Small intestine (tissue), 7 donors: Measurements from ENCODE around the gene PRAMEF15. TPM values are rescaled to one million over a fixed set of nuclear protein-coding genes. Genes with fewer than 3 reads are reported as not detected.
"Not testable (repeated sequence)": the region's sequence is repeated elsewhere in the genome, so short reads cannot be mapped to it uniquely, and the experiment has no call there.

ENCODE experiments used
- DNase-seq, 2 donors: peaks; one replicate each; pipeline versions ENCODE4 v3.0.0 to v3.0.0-alpha.2; 2013
- FAIRE-seq: peaks from 2 replicates; lab custom pipeline; 2012; peaks lifted over from hg19 to GRCh38; lab: Jason Lieb, UNC
- H3K27ac ChIP-seq, 3 donors: one replicate each; pipeline ENCODE4 v1.5.1; 2013; ENCODE audit warnings: low read length in 2 of 3, mild to moderate bottlenecking in 2 of 3, control low read depth in 1 of 3, inconsistent platforms in 1 of 3, low read depth in 1 of 3, moderate library complexity in 1 of 3
- H3K27me3 ChIP-seq, 3 donors: one replicate each; pipeline ENCODE4 v1.6.1; 2013; ENCODE audit warnings: low read length in 3 of 3, inconsistent platforms in 1 of 3; ENCODE audit not compliant: control insufficient read depth in 3 of 3, insufficient read depth in 3 of 3
- H3K36me3 ChIP-seq, 3 donors: one replicate each; pipeline ENCODE4 v1.6.1; 2013; ENCODE audit warnings: low read length in 3 of 3, inconsistent platforms in 1 of 3, low read depth in 1 of 3, mild to moderate bottlenecking in 1 of 3, moderate library complexity in 1 of 3; ENCODE audit not compliant: control insufficient read depth in 3 of 3, insufficient read depth in 2 of 3
- H3K4me1 ChIP-seq, 3 donors: one replicate each; pipeline ENCODE4 v1.6.1; 2013; ENCODE audit warnings: low read length in 2 of 3, inconsistent platforms in 1 of 3, low read depth in 1 of 3, mild to moderate bottlenecking in 1 of 3, moderate library complexity in 1 of 3; ENCODE audit not compliant: control insufficient read depth in 3 of 3, insufficient read depth in 2 of 3
- H3K4me3 ChIP-seq, 3 donors: one replicate each; pipeline ENCODE4 v1.5.1; 2013; ENCODE audit warnings: low read length in 3 of 3, control low read depth in 1 of 3, inconsistent platforms in 1 of 3, low read depth in 1 of 3, mild to moderate bottlenecking in 1 of 3, moderate library complexity in 1 of 3
- H3K9me3 ChIP-seq, 2 donors: one replicate each; pipeline ENCODE4 v1.6.1; 2013; ENCODE audit warnings: low read depth in 1 of 2, low read length in 1 of 2; ENCODE audit not compliant: control insufficient read depth in 2 of 2, insufficient read depth in 1 of 2
- WGBS, 3 donors: extraction: QIAGEN DNeasy Blood & Tissue Kit; methylation state at CpG; one replicate each; pipeline ENCODE4 v1.1.7; 2013; 5-methylcytosine and 5-hydroxymethylcytosine counted together
- polyA plus RNA-seq, 4 donors: library from polyadenylated mRNA; stranded (reverse) in 3 of 4; unstranded in 1 of 4; fragments of 200-250 nt in 3 of 4; fragments of 120-200 nt in 1 of 4; gene quantifications; one replicate each; pipeline versions ENCODE4 v1.2.1 to v1.2.3, GENCODE V29; 2013
- donor health status: healthy with polysubstance abuse.
- donor health status: control.
- donor health status: control.
- donor health status: Bipolar disorder and iron deficiency.
- donor health status: healthy.

PRAMEF15 gene
- polyA plus RNA-seq, 4 donors: not detected

- not testable (repeated sequence) for H3K36me3 ChIP-seq, FAIRE-seq
Observed at GRCh38 chr1:13303239-13303638, 12.1 kb upstream of the PRAMEF15 start, which contains the start of gene PRAMEF33. PRAMEF33 (plus strand) TSS chr1:13303539; CDS start chr1:13305955, 2,416 bp downstream.

GRCh38 chr1:13342496-13342895, 27.1 kb downstream of the PRAMEF15 start:
- H3K4me3 ChIP-seq, H3K9me3 ChIP-seq, DNase-seq, H3K36me3 ChIP-seq, H3K4me1 ChIP-seq, H3K27me3 ChIP-seq, FAIRE-seq, H3K27ac ChIP-seq: not testable (repeated sequence)
- WGBS, 3 donors: 82 to 86% (median 83%) methylated on average over 8 of the region's 8 CpGs

More at GRCh38 chr1:13303239-13303638, 12.1 kb upstream of the PRAMEF15 start, which contains the start of gene PRAMEF33:
- WGBS, 3 donors: no CpG with 5 or more reads among the region's 1 CpG
- not testable (repeated sequence) for H3K9me3 ChIP-seq, DNase-seq, H3K4me3 ChIP-seq, H3K27me3 ChIP-seq, H3K4me1 ChIP-seq, H3K27ac ChIP-seq

- H3K27ac ChIP-seq, DNase-seq, FAIRE-seq, H3K4me3 ChIP-seq, H3K36me3 ChIP-seq, H3K4me1 ChIP-seq, H3K27me3 ChIP-seq, H3K9me3 ChIP-seq: not testable (repeated sequence)
- 59 to 67% (median 62%) methylated on average over 6 to 7 of the region's 7 CpGs for WGBS, 3 donors
Observed at GRCh38 chr1:13347034-13347433, 31.7 kb downstream of the PRAMEF15 start, which contains the start of gene PRAMEF14. PRAMEF14 (minus strand) TSS chr1:13347134; CDS start chr1:13345314, 1,820 bp downstream.

DNA sequence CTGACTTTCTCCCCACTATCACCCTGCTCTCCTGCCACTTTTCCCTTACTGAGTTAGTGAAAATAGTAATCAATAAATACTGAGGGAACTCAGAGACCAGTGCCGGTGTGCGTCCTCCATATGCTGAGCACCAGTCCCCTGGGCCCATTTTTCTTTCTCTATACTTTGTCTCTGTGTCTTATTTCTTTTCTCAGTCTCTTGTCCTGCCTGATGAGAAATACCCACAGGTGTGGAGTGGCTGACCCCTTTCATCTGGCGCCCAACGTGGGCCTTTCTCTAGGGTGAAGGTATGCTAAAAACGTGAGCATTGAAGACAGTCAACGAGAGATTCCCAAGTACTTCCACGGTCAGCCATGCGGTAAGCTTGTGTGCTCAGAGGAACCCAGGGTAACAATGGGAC, 38.1 kb downstream of the PRAMEF15 start:
- 87 to 90% (median 90%) methylated on average over 6 to 7 of the region's 8 CpGs for WGBS, 3 donors

DNA sequence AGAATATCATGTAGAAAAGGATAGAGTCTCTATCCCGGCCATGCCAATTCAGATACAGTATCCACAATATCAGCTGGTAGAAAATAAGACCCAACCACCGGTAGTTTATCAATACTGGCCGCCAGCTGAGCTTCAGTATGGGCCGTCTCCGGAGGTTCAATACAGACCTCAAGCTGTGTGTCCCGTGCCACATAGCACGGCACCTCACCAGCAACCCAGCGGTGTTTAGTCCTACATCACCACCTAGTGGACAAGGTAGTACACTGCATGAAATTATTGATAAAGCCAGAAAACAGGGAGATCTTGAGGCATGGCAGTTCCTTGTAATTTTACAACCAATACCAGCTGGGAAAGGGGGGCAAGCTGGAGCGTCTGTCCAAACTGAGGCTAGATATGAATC, 39.1 kb downstream of the PRAMEF15 start:
- not testable (repeated sequence) for DNase-seq, FAIRE-seq, H3K27me3 ChIP-seq, H3K27ac ChIP-seq, H3K4me3 ChIP-seq, H3K9me3 ChIP-seq, H3K4me1 ChIP-seq, H3K36me3 ChIP-seq
- WGBS, 3 donors: 10 to 40% methylated on average over 1 to 2 of the region's 9 CpGs; no CpG with 5 or more reads in 1 of the 3 donors

More for the DNA sequence above, 38.1 kb downstream of the PRAMEF15 start:
- not testable (repeated sequence) for FAIRE-seq, H3K27ac ChIP-seq, H3K36me3 ChIP-seq, H3K4me3 ChIP-seq, DNase-seq, H3K9me3 ChIP-seq, H3K27me3 ChIP-seq, H3K4me1 ChIP-seq

- not testable (repeated sequence) for H3K36me3 ChIP-seq, H3K27me3 ChIP-seq, H3K4me3 ChIP-seq, H3K9me3 ChIP-seq, H3K27ac ChIP-seq, H3K4me1 ChIP-seq, FAIRE-seq
- WGBS, 3 donors: 1 to 2% (median 1%) methylated on average over 5 of the region's 5 CpGs
- DNase-seq: peak; percentile 36 to 41
Observed at GRCh38 chr1:13356774-13357173, 41.4 kb downstream of the PRAMEF15 start.

GRCh38 chr1:13362364-13362763, 47.0 kb downstream of the PRAMEF15 start:
- not testable (repeated sequence) for H3K27me3 ChIP-seq, FAIRE-seq, H3K27ac ChIP-seq, H3K4me1 ChIP-seq, H3K36me3 ChIP-seq, DNase-seq, H3K9me3 ChIP-seq, H3K4me3 ChIP-seq
- 67 to 100% (median 78%) methylated on average over 1 of the region's 7 CpGs for WGBS, 3 donors

DNA sequence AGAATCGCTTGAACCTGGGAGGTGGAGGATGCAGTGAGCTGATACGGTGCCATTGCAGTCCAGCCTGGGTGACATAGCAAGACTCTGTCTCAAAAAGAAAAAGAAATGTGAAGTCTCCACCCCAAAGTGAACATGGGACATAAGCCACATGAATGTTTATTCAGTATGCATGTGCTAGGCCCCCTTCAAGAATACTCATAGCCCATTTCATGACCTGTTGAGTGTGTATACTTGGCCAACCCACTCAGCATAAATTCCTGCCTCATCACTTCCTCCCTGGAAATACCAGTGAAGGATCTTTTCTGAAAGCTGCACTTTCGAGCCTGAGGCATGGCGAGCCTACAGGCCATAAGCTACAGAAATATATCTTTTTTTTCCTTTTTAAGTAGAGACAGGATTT, 49.5 kb downstream of the PRAMEF15 start:
- H3K36me3 ChIP-seq, H3K27me3 ChIP-seq, H3K27ac ChIP-seq, H3K9me3 ChIP-seq, FAIRE-seq, H3K4me3 ChIP-seq, H3K4me1 ChIP-seq, DNase-seq: not testable (repeated sequence)
- WGBS, 3 donors: 88 to 96% (median 95%) methylated on average over 2 of the region's 4 CpGs

GRCh38 chr1:13366536-13366935, 51.2 kb downstream of the PRAMEF15 start:
- not testable (repeated sequence) for H3K4me3 ChIP-seq, H3K27me3 ChIP-seq, H3K4me1 ChIP-seq, H3K36me3 ChIP-seq, FAIRE-seq, H3K27ac ChIP-seq, DNase-seq, H3K9me3 ChIP-seq
- 87 to 93% (median 93%) methylated on average over 3 of the region's 3 CpGs for WGBS, 3 donors
